GM10248 (cell line): ENCODE results near the gene KRT82.

Experiments used
- CTCF ChIA-PET: fragments of 300-600 bp; sonication (Branson Sonifier 250); formaldehyde crosslinking; extraction: SDS; loops from one replicate; lab custom pipeline; 2021; ENCODE audit warnings: antibody characterized with exemption; lab: Yijun Ruan, JAX
- POLR2A ChIA-PET: fragments of 350-650 bp; sonication (Branson Sonifier 250); formaldehyde crosslinking; extraction: SDS; loops from one replicate; lab custom pipeline; 2020; ENCODE audit warnings: antibody characterized with exemption; lab: Yijun Ruan, JAX
- DNase-seq: peaks from one replicate; pipeline ENCODE4 v3.0.0; 2012; ENCODE audit errors: extremely low spot score
- TF ChIP-seq, protein P1 (sequence below): IDR thresholded peaks from 2 replicates; pipeline ENCODE4 v1.5.1; 2012; ENCODE audit warnings: mild to moderate bottlenecking, low read depth; ENCODE audit errors: extremely low read depth, missing control alignments, control extremely low read depth

Gene KRT82

DNA sequence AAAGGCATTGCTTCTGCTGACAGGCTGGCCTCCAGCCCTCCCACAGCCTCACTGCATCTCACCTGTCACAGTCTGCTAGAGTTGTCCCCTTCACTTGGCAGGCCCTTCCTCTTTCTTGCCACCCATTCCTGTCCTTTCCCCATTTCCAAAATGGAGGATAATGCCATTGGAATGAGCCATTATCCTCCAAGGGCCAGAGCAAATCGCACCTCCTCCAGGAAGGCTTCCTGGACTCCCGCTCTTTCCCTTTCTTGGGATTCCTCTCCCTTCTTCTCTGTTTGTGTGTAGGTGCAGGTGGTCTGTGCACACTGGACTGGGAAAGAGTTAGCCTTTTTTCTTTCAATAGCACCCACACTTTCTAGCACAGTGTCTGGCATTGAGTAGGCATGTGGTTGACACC, 3.8 kb downstream of the KRT82 start:
- POLR2A ChIA-PET, result no interaction called here
- CTCF ChIA-PET, result interaction anchor here (1.6 to 2.4 kb wide), 2 partner anchors 11 to 30 kb away, joined by 3 to 7 read pairs; no protein-coding TSS in a partner anchor
- no peak for DNase-seq
- TF ChIP-seq, protein P1, sequence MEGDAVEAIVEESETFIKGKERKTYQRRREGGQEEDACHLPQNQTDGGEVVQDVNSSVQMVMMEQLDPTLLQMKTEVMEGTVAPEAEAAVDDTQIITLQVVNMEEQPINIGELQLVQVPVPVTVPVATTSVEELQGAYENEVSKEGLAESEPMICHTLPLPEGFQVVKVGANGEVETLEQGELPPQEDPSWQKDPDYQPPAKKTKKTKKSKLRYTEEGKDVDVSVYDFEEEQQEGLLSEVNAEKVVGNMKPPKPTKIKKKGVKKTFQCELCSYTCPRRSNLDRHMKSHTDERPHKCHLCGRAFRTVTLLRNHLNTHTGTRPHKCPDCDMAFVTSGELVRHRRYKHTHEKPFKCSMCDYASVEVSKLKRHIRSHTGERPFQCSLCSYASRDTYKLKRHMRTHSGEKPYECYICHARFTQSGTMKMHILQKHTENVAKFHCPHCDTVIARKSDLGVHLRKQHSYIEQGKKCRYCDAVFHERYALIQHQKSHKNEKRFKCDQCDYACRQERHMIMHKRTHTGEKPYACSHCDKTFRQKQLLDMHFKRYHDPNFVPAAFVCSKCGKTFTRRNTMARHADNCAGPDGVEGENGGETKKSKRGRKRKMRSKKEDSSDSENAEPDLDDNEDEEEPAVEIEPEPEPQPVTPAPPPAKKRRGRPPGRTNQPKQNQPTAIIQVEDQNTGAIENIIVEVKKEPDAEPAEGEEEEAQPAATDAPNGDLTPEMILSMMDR, result no peak

DNA sequence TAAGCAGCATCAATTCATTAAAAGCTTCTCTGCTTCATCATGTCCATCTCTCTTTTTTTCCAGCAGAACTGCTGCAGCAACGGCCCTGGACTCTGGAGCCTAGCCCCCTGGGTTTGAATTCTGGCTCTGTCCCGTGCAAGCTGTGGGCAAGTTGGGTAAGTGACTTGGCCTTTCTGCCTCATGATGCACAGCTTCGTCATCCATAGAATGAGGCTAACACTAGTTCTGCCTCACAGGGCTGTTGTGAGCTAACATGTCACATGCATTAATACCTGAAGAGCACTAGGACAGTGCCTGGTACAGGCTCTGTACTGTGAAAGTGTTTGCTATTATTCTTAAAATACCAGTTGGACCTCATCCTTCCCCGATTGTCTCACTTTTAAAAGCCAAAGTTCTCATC, 4.2 kb downstream of the KRT82 start:
- CTCF ChIA-PET, result interaction anchor here (0.9 to 1.6 kb wide), 2 partner anchors 10 to 482 kb away, joined by 3 read pairs; no protein-coding TSS in a partner anchor
- TF ChIP-seq, protein P1, result no peak
- no peak for DNase-seq
- POLR2A ChIA-PET, result no interaction called here

- no peak for DNase-seq
- POLR2A ChIA-PET, result no interaction called here
- CTCF ChIA-PET, result interaction anchor here (0.6 to 1.6 kb wide), 4 partner anchors 10 to 483 kb away, joined by 3 to 4 read pairs (median 3); no protein-coding TSS in a partner anchor
- TF ChIP-seq, protein P1, result no peak
Measured at GRCh38 chr12:52401526-52401925, 4.6 kb downstream of the KRT82 start.

GRCh38 chr12:52400906-52401305, 5.2 kb downstream of the KRT82 start:
- POLR2A ChIA-PET, result no interaction called here
- CTCF ChIA-PET, result interaction anchor here (0.6 to 1.6 kb wide), 4 partner anchors 9 to 484 kb away, joined by 3 to 4 read pairs (median 3); no protein-coding TSS in a partner anchor
- DNase-seq, result no peak
- TF ChIP-seq, protein P1, result no peak

DNA sequence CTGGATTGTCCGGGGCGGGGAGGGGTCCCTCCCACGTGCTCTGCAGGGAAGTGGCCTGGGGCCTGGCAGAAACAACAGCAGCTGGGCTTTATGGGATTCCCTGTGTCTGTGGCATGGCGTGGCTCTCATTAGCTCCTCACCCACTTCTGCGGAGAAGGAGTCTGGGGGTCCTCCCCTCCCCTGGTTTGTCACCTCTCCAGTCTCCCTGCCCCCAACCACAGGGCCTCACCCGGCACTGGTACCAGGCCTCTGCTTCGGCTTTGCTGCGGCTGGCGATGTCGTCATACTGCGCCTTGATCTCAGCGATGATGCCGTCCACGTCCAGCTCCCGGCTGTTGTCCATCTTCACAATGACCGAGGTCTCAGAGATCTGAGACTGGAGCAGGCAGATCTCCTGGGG, 6.4 kb downstream of the KRT82 start:
- DNase-seq, result no peak
- ChIA-PET POLR2A (no interaction called here), CTCF (interaction anchor here (1.5 to 1.6 kb wide), 2 partner anchors 25 to 480 kb away, joined by 3 to 4 read pairs; no protein-coding TSS in a partner anchor)
- TF ChIP-seq, protein P1, result no peak

DNA sequence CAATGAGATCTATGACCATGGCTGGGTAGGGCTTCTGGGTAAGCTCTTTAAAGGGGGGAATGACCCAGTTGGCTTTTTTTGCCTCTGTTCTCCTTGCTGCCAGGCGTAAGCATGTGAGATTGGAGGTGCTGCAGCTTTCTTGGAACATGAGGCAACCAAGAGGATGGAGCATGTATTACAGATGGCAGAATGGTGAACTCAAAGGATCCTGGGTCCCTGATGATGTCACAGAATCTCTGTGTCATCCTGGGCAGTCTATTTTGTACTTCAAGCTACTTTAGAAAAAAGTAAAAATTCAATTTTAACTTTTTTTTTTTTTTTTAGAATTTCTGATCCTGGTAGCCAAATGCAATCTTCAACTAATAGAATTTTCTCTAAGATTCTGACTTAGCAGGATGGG, 8.0 kb downstream of the KRT82 start:
- TF ChIP-seq, protein P1, result no peak
- CTCF ChIA-PET, result interaction anchor here (1.2 kb wide), 1 partner anchor 10 kb away, joined by 3 read pairs; no protein-coding TSS in a partner anchor
- DNase-seq, result no peak
- POLR2A ChIA-PET, result no interaction called here
